ENCODE results near the gene ADO. TPM values are rescaled to one million over a fixed set of nuclear protein-coding genes. Genes with fewer than 3 reads are reported as not detected.

The ADO gene
- total RNA-seq, 1 donor from 2014 or later: 16.7 TPM

- DNase-seq (no peak), ATAC-seq (no peak)
- intact Hi-C loops (cut with micrococcal nuclease): no loop called here
Observed at GRCh38 chr10:62851442-62851841, 46.9 kb downstream of the ADO start.

- intact Hi-C loops (cut with micrococcal nuclease): no loop called here
- no peak for DNase-seq
- ATAC-seq: no peak
Observed at GRCh38 chr10:62852961-62853702, 48.6 kb downstream of the ADO start.

- no peak for ATAC-seq
- intact Hi-C loops (cut with micrococcal nuclease): no loop called here
- DNase-seq: no peak
Observed at GRCh38 chr10:62853710-62854109, 49.2 kb downstream of the ADO start.

GRCh38 chr10:62856021-62856420, 51.5 kb downstream of the ADO start:
- intact Hi-C loops (cut with micrococcal nuclease): no loop called here
- no peak for ATAC-seq
- DNase-seq: no peak

Other genes starting within 250 kb of the ADO start
- gene EGR2, start 11.6 kb downstream of the ADO start, total RNA-seq: 0.55 TPM